ENCODE results near the gene RAB4A.
"Not testable (repeated sequence)": the region's sequence is repeated elsewhere in the genome, so short reads cannot be mapped to it uniquely, and the experiment has no call there.

The RAB4A gene

GRCh38 chr1:229298420-229298819 lies 27.5 kb downstream of the RAB4A start:
- no peak for DNase-seq (ENCODE audit: low read depth, low spot score)

- DNase-seq (ENCODE audit: low read depth, low spot score) = no peak
Measured at GRCh38 chr1:229298887-229299503, 28.1 kb downstream of the RAB4A start.

- DNase-seq (ENCODE audit: low read depth, low spot score) = no peak
Measured at GRCh38 chr1:229300099-229300757, 29.3 kb downstream of the RAB4A start.

- DNase-seq (ENCODE audit: low read depth, low spot score) = no peak
Measured at GRCh38 chr1:229302740-229303139, 31.8 kb downstream of the RAB4A start.

- no peak for DNase-seq (ENCODE audit: low read depth, low spot score)
Measured at GRCh38 chr1:229303855-229304254, 32.9 kb downstream of the RAB4A start.

GRCh38 chr1:229305392-229305791 lies 34.5 kb downstream of the RAB4A start:
- no peak for DNase-seq (ENCODE audit: low read depth, low spot score)

- no peak for DNase-seq (ENCODE audit: low read depth, low spot score)
Measured at GRCh38 chr1:229309074-229309473, 38.2 kb downstream of the RAB4A start.

- no peak for DNase-seq (ENCODE audit: low read depth, low spot score)
Measured at GRCh38 chr1:229309684-229310083, 38.8 kb downstream of the RAB4A start.

- DNase-seq (ENCODE audit: low read depth, low spot score) = no peak
Measured at GRCh38 chr1:229310833-229311232, 39.9 kb downstream of the RAB4A start.

- no peak for DNase-seq (ENCODE audit: low read depth, low spot score)
Measured at GRCh38 chr1:229316166-229316565, 45.3 kb downstream of the RAB4A start.

GRCh38 chr1:229318056-229318455 lies 47.1 kb downstream of the RAB4A start:
- DNase-seq (ENCODE audit: low read depth, low spot score) = no peak

- no peak for DNase-seq (ENCODE audit: low read depth, low spot score)
Measured at GRCh38 chr1:229319487-229319886, 48.6 kb downstream of the RAB4A start.

- DNase-seq (ENCODE audit: low read depth, low spot score) = no peak
Measured at GRCh38 chr1:229323201-229323600, 52.3 kb downstream of the RAB4A start.

GRCh38 chr1:229323885-229324553 lies 53.1 kb downstream of the RAB4A start:
- no peak for DNase-seq (ENCODE audit: low read depth, low spot score)

GRCh38 chr1:229325401-229325800 lies 54.5 kb downstream of the RAB4A start:
- no peak for DNase-seq (ENCODE audit: low read depth, low spot score)

- no peak for DNase-seq (ENCODE audit: low read depth, low spot score)
Measured at GRCh38 chr1:229325853-229326487, 55.1 kb downstream of the RAB4A start.

GRCh38 chr1:229326601-229327000 lies 55.7 kb downstream of the RAB4A start:
- no peak for DNase-seq (ENCODE audit: low read depth, low spot score)

- not testable (repeated sequence) for DNase-seq (ENCODE audit: low read depth, low spot score)
Measured at GRCh38 chr1:229327765-229328164, 56.9 kb downstream of the RAB4A start.

GRCh38 chr1:229328598-229329362 lies 57.9 kb downstream of the RAB4A start:
- no peak for DNase-seq (ENCODE audit: low read depth, low spot score)

GRCh38 chr1:229334269-229334668 lies 63.4 kb downstream of the RAB4A start:
- DNase-seq (ENCODE audit: low read depth, low spot score) = no peak

- no peak for DNase-seq (ENCODE audit: low read depth, low spot score)
Measured at GRCh38 chr1:229334716-229335115, 63.8 kb downstream of the RAB4A start.

- no peak for DNase-seq (ENCODE audit: low read depth, low spot score)
Measured at GRCh38 chr1:229336345-229336744, 65.4 kb downstream of the RAB4A start.

All from iPS DF 19.7 (cell line).